Stimulated activated effector memory CD8-positive, alpha-beta T cell treated with anti-CD3 and anti-CD28 coated beads, Interleukin-12 subunit alpha, Interleukin-12 subunit beta, amount 100 ng/mL, for 72 hours (primary cell): Measurements from ENCODE around the gene CYSTM1.
A peak's percentile ranks its signal among the peaks of the same experiment; 100 is the strongest.

Experiments
- ATAC-seq: fragments of 150-1000 bp; cut with Tn5 transposase; 2 replicates; pipeline ENCODE4 v1.10.0; 2021
- DNase-seq, 2 donors: peaks; one replicate each; pipeline ENCODE4 v3.0.0; 2021 to 2022; ENCODE audit warnings: low spot score in 2 of 2
- H3K27ac Mint-ChIP-seq: one replicate; pipeline ENCODE4 v1.8.0; 2022; ENCODE audit warnings: mild to moderate bottlenecking, mixed read lengths
- H3K36me3 Mint-ChIP-seq: one replicate; pipeline ENCODE4 v1.8.0; 2022; ENCODE audit warnings: mild to moderate bottlenecking, mixed read lengths
- H3K4me1 Mint-ChIP-seq: one replicate; pipeline ENCODE4 v1.8.0; 2022; ENCODE audit warnings: mixed read lengths
- H3K4me3 Mint-ChIP-seq: one replicate; pipeline ENCODE4 v1.8.0; 2022; ENCODE audit warnings: mild to moderate bottlenecking, mixed read lengths
- H3K9me3 Mint-ChIP-seq: one replicate; pipeline ENCODE4 v1.8.0; 2022; ENCODE audit warnings: mixed read lengths

CYSTM1 gene

DNA sequence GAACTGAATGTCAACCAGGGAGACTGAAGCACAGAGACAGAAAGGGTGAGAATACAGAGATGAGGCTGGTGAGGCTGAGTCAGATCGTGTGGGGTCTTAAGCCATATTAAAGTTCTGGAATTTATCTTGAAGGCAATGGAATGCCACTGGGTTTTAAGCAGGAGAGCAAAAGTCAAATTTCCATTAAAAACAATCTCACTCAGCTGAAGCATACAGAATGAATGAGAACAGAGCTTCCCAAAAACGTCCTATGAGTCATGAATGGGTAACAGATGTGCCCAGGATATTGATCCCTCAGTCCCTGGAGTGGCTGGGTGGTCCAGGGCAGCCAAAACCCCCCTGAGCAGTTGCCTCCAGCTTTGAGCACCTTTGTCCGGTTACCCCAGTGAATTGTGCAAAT is 83.0 kb downstream of the CYSTM1 start:
- peaks cover 13% of the 10 kb centered on the region for H3K36me3 Mint-ChIP-seq
- H3K4me3 Mint-ChIP-seq: no peak overlapping the region
- DNase-seq (no peak), ATAC-seq (no peak)
- H3K9me3 Mint-ChIP-seq: no peaks in the 10 kb centered on the region
- H3K4me1 Mint-ChIP-seq: peaks cover 20% of the 10 kb centered on the region
- peak overlapping the region; percentile 4 for H3K27ac Mint-ChIP-seq

DNA sequence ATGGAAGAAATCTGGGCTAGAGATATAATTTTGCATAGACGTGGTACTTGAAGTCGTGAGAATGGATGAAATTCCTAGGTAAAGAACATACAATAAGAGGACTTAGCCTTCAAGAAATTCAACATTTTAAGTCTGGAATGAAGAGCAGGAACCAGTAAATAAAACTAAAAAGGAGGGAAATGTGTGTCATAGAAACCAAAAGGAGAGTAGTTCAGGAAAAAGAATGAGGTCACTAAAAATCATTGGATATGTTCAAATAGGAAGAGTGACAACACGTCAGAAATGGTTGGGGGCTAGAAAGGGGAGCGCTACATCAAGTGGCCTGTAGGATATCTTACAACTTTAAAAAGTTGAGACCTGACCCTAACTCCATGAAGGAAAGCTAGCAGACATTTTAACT is 83.9 kb downstream of the CYSTM1 start:
- H3K4me3 Mint-ChIP-seq: no peak overlapping the region
- H3K9me3 Mint-ChIP-seq: no peaks in the 10 kb centered on the region
- ATAC-seq: no peak
- H3K4me1 Mint-ChIP-seq: peaks cover 15% of the 10 kb centered on the region
- H3K36me3 Mint-ChIP-seq: peaks cover 13% of the 10 kb centered on the region
- H3K27ac Mint-ChIP-seq: no peak overlapping the region
- DNase-seq: no peak

DNA sequence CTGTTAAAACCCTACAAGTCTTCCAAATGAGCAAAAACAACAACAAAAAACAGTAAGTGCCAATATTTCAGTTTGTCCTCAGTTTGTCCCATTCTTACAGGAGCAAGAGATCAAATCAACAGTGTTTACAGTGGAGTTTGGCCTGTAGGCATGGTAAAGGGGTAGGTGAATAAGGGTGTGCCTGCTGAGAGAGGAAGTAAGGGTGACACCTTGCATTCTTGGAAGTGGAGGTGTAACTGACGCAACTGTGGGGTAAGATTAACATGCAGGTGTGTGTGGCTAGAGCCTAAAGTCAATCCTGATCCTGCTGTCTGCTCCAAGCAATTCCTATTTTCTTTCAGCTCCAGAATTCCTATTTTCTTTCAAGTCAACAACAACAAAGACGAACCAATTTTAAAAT is 84.5 kb downstream of the CYSTM1 start:
- no peak for DNase-seq
- Mint-ChIP-seq H3K36me3 (peaks cover 13% of the 10 kb centered on the region), H3K4me3 (no peak overlapping the region), H3K9me3 (no peaks in the 10 kb centered on the region), H3K4me1 (peaks cover 15% of the 10 kb centered on the region), H3K27ac (no peak overlapping the region)
- ATAC-seq: no peak

DNA sequence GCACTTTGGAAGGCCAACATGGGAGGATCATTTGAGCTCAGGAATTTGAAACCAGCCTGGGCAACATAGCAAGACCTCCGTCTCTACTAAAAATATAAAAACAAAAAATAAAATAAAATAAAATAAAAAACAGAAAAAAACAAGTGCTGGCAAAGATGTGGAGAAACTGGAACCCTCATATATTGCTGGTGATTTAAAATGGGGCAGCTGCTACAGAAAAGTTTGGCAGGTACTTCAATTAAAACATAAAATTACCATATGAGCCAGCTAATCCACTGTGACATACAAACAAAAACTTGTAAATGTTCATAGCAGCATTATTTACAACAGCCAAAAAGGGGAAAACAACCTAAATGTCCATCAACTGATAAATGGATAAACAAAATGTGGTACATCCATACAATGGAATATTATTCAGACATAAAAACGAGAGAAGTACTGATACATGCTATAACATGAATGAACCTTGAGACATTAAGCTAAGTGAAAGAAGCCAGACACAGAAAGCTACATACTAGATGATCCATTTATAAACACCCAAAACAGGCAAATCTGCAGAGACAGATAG is 85.2 kb downstream of the CYSTM1 start:
- Mint-ChIP-seq H3K36me3 (peaks cover 13% of the 10 kb centered on the region), H3K4me1 (peaks cover 17% of the 10 kb centered on the region), H3K9me3 (no peaks in the 10 kb centered on the region), H3K4me3 (no peak overlapping the region), H3K27ac (no peak overlapping the region)
- ATAC-seq (no peak), DNase-seq (no peak)

DNA sequence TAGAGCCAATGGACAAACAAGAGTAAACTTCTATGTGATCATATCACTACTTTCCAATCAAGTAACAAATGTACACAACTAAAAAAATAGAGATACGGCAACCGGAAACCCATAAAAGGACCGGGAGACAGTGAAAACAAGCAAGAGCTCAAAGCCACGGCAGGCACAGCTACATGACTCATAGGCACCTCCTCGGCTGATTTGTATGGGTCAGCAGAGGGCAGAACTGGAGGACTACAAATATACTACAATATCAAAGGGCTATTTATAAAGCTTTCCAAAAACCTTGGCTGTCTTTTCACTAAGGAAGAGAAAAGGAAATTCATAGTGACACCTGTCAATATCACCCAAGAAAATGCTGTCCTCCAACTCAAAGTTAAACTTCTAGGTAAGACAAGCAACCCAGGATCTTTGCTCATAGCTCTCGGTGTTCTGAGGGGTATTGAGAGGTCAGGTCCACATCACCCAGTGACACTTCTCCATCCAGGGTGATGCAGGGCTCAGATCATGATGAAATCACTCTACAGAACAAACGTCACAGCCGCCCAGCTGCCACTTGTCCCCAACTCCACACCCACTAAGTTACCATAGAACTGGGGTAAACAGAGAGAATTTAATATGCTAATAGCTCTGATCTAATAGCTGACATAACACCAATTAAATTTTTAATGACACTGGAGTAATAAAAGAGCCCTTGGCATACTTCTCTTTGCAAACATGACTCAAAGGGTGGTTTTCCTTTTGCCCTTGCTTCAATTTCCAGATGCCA is 86.6 kb downstream of the CYSTM1 start:
- ATAC-seq: peak; percentile 90
- no peak for DNase-seq
- Mint-ChIP-seq H3K4me1 (peaks cover 31% of the 10 kb centered on the region), H3K27ac (no peak overlapping the region), H3K4me3 (no peak overlapping the region), H3K9me3 (no peaks in the 10 kb centered on the region), H3K36me3 (peaks cover 13% of the 10 kb centered on the region)

DNA sequence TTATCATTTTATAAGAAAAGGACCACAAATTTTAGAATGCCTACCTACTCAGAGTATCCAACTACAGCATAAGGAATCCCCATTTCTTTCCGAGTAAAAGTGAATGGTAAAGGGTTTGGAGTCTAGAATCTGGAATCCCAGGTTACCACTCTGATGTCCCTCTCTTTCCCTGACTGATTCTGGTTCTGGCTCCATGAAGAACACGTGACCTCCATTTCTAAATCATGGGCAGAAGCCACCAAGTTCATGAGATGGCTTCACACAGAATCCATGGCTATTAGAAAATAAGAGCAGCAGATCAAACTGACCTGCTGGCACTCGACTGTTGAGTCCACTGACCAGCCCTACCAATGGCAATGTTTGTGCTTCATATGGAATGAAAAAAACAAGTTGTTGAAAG is 87.2 kb downstream of the CYSTM1 start:
- H3K9me3 Mint-ChIP-seq: no peaks in the 10 kb centered on the region
- peaks cover 35% of the 10 kb centered on the region for H3K4me1 Mint-ChIP-seq
- H3K4me3 Mint-ChIP-seq: no peak overlapping the region
- DNase-seq (no peak), ATAC-seq (no peak)
- no peak overlapping the region for H3K27ac Mint-ChIP-seq
- H3K36me3 Mint-ChIP-seq: peaks cover 13% of the 10 kb centered on the region

DNA sequence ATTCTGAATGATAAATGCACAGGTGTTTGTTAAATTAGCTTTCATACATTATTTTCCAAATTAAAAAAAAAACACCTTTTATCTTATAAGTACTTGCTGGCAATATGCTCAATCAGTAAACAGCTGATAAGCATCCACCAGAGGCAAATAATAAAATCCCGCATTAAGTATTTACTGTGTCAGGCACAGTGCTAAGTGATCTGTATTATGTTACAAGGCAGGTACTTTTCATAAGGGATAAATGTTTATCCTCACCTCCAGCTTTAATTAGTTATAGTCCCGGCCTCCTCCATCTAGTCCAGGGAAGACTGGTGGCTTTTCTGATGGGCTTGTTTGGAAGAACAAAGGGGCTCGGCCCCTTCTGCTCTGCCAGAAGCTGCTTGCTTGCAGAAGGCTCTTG is 87.9 kb downstream of the CYSTM1 start:
- DNase-seq (no peak), ATAC-seq (no peak)
- Mint-ChIP-seq H3K36me3 (peaks cover 9% of the 10 kb centered on the region), H3K9me3 (no peaks in the 10 kb centered on the region), H3K4me3 (no peak overlapping the region), H3K27ac (no peak overlapping the region), H3K4me1 (peaks cover 35% of the 10 kb centered on the region)

DNA sequence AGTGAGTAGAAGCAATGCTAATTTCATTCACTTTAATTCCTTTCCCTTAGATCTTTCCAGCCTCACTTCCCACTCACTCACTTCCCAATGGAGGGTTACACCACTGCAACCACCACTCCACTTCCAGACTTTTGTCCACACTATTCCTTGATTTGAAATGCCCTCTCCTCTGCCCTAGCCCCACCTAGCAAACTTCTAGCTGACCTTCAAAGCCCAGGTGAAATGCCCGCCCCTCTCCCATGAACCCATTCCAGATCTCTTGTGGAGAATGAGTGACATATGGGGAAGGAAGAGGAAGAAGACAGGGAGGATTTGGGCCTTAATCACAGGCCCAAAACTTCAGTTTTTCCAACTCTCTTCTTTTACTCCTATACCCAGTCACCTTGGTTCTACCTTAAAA is 90.9 kb downstream of the CYSTM1 start:
- H3K4me3 Mint-ChIP-seq: no peak overlapping the region
- H3K9me3 Mint-ChIP-seq: no peaks in the 10 kb centered on the region

DNA sequence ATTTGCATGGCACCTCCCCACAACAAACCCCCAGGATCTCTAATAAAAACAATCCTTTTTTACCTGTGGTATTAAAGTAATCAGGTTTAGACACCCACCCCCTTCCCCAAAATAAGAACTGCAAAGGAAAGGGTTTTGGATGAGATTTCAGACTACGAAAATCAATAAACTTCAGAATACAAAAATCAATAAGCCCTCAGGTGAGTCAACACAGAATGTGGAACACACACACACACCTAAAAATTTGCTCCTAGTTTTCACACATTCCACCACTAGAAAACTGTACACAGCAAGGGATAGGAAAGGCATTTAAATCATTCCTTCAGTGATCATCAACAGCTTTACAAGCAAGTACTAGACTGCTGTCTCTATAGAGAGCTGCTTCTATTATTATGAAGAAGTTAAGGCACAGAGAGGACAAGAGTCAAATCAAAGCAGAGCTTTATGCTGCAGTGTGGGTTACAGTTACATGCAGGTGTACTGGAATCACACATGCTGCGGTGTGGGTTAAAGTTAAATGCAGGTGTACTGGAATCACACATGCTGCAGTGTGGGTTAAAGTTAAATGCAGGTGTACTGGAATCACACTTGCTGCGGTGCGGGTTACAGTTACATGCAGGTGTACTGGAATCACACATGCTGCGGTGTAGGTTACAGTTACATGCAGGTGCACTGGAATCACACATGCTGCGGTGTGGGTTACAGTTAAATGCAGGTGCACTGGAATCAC is 91.6 kb downstream of the CYSTM1 start:
- Mint-ChIP-seq H3K27ac (no peak overlapping the region), H3K9me3 (no peaks in the 10 kb centered on the region), H3K4me3 (no peak overlapping the region), H3K36me3 (no peaks in the 10 kb centered on the region), H3K4me1 (peaks cover 29% of the 10 kb centered on the region)
- DNase-seq (no peak), ATAC-seq (no peak)

More for the DNA sequence above, 90.9 kb downstream of the CYSTM1 start:
- DNase-seq (no peak), ATAC-seq (no peak)
- peaks cover 35% of the 10 kb centered on the region for H3K4me1 Mint-ChIP-seq
- no peak overlapping the region for H3K27ac Mint-ChIP-seq
- H3K36me3 Mint-ChIP-seq: no peaks in the 10 kb centered on the region

DNA sequence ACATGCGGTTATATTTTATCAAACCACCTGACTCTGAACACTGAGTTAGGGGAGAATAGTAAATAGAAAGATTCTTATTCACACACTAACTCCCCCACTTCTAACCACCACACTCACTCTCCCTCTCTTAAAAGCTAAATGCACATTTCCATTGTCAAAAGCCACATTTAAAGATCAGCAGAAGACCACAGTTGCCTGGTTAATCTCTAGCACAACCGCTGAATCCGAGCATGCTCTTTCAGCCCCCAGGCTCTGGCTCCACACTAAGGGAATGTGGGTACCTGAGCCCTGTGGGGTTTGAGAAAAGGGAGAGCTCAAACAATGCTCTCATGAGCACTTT is 92.2 kb downstream of the CYSTM1 start:
- ATAC-seq (no peak), DNase-seq (no peak)
- H3K9me3 Mint-ChIP-seq: no peaks in the 10 kb centered on the region
- no peaks in the 10 kb centered on the region for H3K36me3 Mint-ChIP-seq
- peaks cover 24% of the 10 kb centered on the region for H3K4me1 Mint-ChIP-seq
- H3K27ac Mint-ChIP-seq: no peak overlapping the region
- no peak overlapping the region for H3K4me3 Mint-ChIP-seq

DNA sequence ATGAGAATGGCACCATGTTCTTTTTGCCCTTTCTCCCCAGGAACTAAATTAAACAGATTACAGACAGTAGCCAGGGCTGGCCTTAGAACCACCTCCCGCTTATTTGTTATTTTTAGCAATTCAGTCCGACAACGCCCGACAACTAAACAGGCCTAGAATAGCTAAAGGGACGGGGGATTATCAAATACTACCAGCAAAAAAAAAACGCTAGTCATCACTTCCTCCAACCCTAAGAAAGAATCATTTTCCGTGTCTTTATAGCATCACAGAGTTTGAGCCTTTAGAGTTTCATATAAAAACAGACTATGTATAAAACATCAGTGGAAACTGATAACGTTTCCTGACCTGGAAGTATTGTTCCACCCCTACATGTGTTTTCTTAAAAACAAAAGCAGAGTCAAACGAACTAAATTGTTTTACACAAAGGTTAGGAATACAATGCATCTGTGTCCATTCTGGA is 92.6 kb downstream of the CYSTM1 start:
- no peak overlapping the region for H3K27ac Mint-ChIP-seq
- ATAC-seq: no peak
- H3K36me3 Mint-ChIP-seq: no peaks in the 10 kb centered on the region
- no peak overlapping the region for H3K4me3 Mint-ChIP-seq
- peaks cover 20% of the 10 kb centered on the region for H3K4me1 Mint-ChIP-seq
- DNase-seq: no peak
- H3K9me3 Mint-ChIP-seq: no peaks in the 10 kb centered on the region

DNA sequence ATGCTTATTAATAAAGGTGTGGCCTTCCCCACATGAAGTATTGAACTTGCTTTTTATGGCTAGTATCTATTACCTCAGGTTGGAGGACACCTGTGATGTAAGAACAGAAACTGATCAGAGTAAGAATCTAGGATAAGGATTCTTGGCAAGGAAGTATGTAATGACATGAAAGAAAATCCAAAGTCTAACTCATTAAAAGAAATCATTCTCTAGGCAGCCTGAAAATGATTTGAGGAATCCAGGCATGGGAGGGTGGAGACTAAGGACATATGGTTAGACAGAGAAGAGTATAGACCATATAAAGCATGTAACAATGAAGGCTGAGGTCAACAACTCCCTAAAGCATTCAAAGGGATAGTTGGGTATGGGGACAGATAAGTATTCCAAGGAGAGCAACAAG is 95.0 kb downstream of the CYSTM1 start:
- Mint-ChIP-seq H3K9me3 (no peaks in the 10 kb centered on the region), H3K4me3 (no peak overlapping the region), H3K27ac (no peak overlapping the region), H3K4me1 (peaks cover 20% of the 10 kb centered on the region), H3K36me3 (no peaks in the 10 kb centered on the region)
- ATAC-seq: no peak
- DNase-seq: no peak

DNA sequence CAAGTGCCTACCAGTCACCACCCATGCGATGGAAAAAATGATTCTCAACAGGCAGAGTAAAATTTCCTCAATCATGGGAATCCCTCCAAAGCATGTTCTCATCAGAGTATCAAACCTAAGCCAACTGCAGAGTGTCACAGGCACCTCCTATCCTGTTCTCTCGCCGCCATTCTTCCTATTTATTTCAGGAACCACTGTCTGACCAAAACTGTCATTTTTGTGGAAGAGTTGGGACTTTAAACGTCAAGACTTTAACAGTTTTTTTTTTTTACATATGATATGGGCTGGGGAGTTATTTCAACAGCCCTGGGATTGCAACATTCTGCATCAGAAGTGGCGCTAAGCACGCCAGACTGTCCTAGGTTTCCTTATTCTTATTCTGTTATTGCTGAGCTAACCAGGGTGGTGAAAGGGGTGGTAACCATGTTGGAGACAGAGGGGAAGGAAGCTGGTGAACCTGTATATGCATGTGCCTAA is 98.5 kb downstream of the CYSTM1 start:
- DNase-seq (no peak), ATAC-seq (no peak)
- Mint-ChIP-seq H3K36me3 (peaks cover 19% of the 10 kb centered on the region), H3K9me3 (no peaks in the 10 kb centered on the region), H3K4me3 (no peak overlapping the region), H3K4me1 (peaks cover 13% of the 10 kb centered on the region), H3K27ac (no peak overlapping the region)

DNA sequence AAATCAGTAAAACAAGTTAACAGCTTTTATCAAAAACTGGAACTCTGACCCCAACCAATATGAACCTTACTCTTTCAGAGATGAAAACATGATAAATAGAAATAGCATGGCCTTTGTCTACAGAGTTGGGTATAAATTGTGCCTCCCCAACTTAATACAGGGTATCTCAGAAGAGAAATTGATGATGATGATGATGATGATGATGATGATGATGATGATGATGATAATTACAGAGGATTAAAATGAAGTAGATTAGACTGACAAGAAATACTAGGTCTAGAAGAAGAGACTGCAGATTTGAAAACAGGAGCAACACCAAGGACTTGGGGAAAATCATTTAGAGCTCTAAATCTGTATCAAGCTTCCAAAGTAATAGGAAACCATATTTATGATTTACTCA is 100.8 kb downstream of the CYSTM1 start:
- DNase-seq (no peak), ATAC-seq (no peak)
- Mint-ChIP-seq H3K36me3 (peaks cover 27% of the 10 kb centered on the region), H3K4me1 (peaks cover 18% of the 10 kb centered on the region), H3K9me3 (no peaks in the 10 kb centered on the region), H3K4me3 (no peak overlapping the region), H3K27ac (peak overlapping the region; percentile 16)

DNA sequence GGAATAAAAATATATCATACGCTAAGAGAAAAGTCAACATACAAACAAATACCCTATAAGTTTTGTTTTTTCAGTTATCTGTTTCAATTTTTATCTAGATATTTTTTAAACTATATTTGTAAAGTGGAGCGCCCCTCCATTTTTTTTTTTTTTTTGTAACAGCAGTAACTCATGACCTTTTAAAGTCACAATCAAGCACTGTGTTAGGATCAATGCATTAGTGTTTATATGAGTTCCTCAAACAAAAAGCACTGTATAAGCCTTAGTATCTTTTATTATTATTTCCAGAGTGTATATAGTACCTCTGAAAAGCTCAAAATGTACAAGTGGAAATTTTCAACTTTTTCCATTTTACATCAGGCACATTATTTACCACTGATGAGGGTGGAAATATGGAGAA is 107.3 kb downstream of the CYSTM1 start:
- Mint-ChIP-seq H3K9me3 (no peaks in the 10 kb centered on the region), H3K36me3 (peaks cover 26% of the 10 kb centered on the region), H3K4me1 (peaks cover 31% of the 10 kb centered on the region), H3K4me3 (no peak overlapping the region), H3K27ac (no peak overlapping the region)
- DNase-seq (no peak), ATAC-seq (no peak)

DNA sequence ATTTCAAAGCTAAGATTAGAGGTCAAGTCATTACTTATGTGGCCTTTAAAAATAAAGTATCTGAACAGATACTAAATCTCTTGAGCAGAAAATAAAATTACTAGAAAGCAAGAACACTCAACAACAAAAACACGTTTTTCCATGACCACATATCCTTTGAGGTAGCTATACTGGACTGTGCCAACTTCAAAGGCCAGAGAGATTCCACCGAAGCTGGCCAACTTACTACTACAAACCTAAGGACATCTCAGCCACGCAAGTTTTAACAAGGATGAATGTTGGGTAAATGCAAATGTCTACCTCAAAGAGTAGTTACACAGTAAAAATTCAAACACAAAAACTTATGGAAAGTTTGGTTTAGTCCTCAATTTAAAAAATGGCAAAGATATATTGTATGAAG is 109.0 kb downstream of the CYSTM1 start:
- H3K4me3 Mint-ChIP-seq: no peak overlapping the region
- H3K4me1 Mint-ChIP-seq: peaks cover 29% of the 10 kb centered on the region
- H3K27ac Mint-ChIP-seq: no peak overlapping the region
- H3K36me3 Mint-ChIP-seq: peaks cover 19% of the 10 kb centered on the region
- ATAC-seq (no peak), DNase-seq (no peak)
- H3K9me3 Mint-ChIP-seq: no peaks in the 10 kb centered on the region
